Stimulated activated CD8-positive, alpha-beta memory T cell treated with anti-CD3 and anti-CD28 coated beads, Interleukin-15, amount 100 ng/mL, for 24 hours (primary cell): Measurements from ENCODE around the gene NAALADL1.
"Not testable (repeated sequence)": the region's sequence is repeated elsewhere in the genome, so short reads cannot be mapped to it uniquely, and the experiment has no call there.

Experiments
- DNase-seq: peaks from one replicate; pipeline ENCODE4 v3.0.0-alpha.2; 2020; ENCODE audit warnings: low read depth

Gene NAALADL1

GRCh38 chr11:65013888-65014725, 44.2 kb downstream of the NAALADL1 start, which contains the start of gene ARL2:
TSS of gene ARL2 (plus strand) at chr11:65014160. CDS start at chr11:65014208, 48 bp downstream.
- peak; percentile 67 for DNase-seq

DNA sequence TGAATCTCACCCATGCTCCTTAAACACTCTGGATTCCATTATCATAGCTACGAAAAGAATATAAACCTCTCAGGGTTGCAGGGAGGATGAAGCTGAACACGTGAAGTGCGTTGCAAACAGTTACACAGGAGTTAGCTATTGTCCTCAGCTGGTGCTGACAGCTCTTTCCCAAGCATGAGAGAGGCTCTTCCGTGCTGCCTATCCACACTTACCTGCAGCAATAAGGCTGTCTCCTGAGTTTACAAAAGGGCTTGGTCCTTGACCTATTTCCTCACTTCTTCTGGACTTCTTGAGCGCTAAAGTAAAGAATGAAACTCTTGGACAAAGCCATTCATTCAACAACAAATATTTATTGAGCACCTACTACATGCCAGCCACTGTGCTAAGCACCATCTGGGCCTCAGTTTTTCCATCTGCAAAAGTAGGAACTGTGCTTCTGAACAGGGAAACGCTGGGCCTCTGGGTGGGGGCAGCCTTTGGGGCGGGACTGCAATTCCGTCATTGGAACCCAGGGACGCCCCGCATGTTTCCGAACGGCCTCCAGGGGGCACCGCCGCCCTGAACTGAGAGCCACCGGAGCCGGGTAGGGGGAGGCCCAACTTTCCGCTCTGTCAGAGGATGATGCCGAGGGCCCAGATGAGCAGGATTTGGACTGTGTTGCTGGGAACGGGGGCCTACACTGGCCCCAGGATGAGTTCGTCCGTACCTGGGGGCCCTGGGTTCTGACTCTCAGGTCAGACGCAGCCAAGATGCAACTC, 45.0 kb downstream of the NAALADL1 start:
- peak; percentile 77 for DNase-seq

- no peak for DNase-seq
Observed at GRCh38 chr11:65008873-65009272, 49.5 kb downstream of the NAALADL1 start.

GRCh38 chr11:65008016-65008415, 50.3 kb downstream of the NAALADL1 start:
- DNase-seq, result no peak

DNA sequence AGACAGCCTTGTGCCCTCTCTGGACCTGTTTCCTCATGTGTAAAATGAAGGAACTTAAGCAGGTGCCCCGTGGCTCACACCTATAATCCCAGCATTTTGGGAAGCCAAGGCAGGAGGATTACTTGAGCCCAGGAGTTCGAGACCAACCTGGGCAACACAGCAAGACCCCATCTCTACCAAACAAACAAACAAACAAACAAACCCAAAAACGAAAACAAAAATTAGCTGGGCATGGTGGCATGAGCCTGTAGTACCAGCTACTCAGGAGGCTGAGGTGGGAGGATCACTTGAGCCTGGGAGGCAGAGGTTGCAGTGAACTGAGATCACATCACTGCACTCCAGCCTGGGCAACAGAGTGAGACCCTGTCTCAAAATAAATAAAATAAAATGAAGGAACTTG, 54.4 kb downstream of the NAALADL1 start:
- DNase-seq, result not testable (repeated sequence)

GRCh38 chr11:65003282-65003681, 55.1 kb downstream of the NAALADL1 start:
- no peak for DNase-seq

DNA sequence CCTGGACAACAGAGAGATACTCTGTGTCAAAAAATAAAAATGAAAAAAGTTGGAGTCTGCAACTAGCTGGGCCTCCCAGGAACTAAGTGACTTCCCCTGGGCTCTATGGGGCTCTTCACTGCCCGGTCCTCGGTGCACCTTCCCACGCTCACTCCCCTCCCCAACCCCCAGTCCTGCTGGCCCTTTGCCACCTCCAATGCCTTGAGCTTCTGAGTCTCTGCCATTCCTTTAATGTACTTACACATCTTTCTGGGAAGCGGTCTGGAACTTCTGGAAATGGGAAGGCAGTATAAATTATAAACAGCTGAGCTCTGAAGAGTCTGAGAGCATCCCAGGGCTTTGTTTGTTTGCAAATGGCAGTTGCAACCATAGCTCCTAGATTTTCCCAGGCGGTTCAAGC, 55.6 kb downstream of the NAALADL1 start:
- no peak for DNase-seq

DNA sequence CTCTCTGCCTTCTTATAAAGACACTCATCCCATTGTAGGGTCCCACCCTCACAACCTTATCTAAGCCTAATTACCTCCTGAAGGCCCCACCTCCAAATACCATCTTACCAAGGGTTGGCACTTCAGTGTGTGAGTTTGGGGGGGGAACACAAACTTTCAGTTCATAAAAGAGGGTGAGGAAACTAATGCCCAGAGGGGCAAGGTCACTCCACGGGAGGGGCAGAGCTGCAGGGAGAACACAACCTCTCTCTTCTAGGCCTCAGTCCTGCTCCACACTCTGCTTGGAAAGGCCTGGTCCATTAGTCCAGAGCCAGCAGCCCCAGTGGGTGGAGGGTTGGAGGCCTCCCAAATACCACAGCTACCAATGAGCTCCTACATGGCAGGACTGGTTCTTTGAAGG, 58.9 kb downstream of the NAALADL1 start:
- DNase-seq, result no peak

- no peak for DNase-seq
Observed at GRCh38 chr11:64998690-64999431, 59.5 kb downstream of the NAALADL1 start.

- DNase-seq, result no peak
Observed at GRCh38 chr11:64998141-64998540, 60.2 kb downstream of the NAALADL1 start.

DNA sequence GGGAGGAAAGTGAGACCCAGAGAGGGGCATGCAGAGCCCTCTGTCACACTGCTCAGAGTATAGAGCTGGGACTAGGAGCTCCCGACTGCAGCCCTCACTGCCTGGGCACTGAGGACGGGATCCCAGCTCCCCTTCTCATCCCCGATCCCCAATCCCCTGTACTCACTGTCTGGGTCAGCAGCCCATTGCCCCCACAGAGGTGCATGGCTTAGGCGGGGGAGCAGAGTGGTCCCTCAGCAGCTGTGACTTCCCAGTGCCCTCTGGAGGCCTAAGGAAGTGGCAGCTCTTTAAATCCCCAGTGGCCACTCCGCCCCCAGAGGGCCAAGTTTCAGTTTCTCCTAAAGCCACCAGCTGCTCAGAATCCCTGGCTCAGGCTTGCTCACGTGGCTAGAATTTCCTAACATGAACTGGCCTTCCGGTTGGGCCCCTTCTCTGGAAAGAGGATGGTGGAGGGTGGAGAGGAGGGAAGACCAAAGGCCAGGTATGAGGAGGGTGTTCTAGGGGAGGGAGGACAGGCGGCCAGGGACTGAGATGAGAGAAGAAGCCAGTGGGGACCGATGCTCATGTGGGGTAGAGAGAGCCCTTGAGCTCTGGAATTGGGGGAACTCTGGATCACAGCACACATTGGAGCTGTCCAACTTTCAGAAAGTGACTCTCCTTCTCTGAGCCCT, 61.5 kb downstream of the NAALADL1 start, which contains the start of gene BATF2:
Gene BATF2, minus strand, starts transcription at position 262 of the 671 bp plus-strand sequence. Its CDS starts 57 bp downstream, at position 205.
- DNase-seq, result no peak

- DNase-seq, result no peak
Observed at GRCh38 chr11:64996327-64996709, 62.0 kb downstream of the NAALADL1 start.
